Central memory CD8-positive, alpha-beta T cell (primary cell): ENCODE results near the gene ACADS.

ENCODE experiments used
- ATAC-seq: fragments of 150-1000 bp; cut with Tn5 transposase; replicated peaks from 2 replicates; pipeline ENCODE4 v1.10.0; 2022; ENCODE audit warnings: mild to moderate bottlenecking, moderate FRiP score, moderate number of reproducible peaks; ENCODE audit not compliant: poor library complexity, severe bottlenecking; ENCODE audit errors: extremely low read depth
- DNase-seq, 2 donors: peaks; one replicate each; pipeline ENCODE4 v3.0.0; 2021; ENCODE audit warnings: low spot score in 2 of 2
- H3K27ac Mint-ChIP-seq: one replicate; pipeline ENCODE4 v1.8.0; 2022; ENCODE audit warnings: low read depth, mild to moderate bottlenecking, moderate library complexity, mixed read lengths
- H3K27me3 Mint-ChIP-seq: one replicate; pipeline ENCODE4 v1.8.0; 2022; ENCODE audit warnings: mixed read lengths
- H3K36me3 Mint-ChIP-seq: one replicate; pipeline ENCODE4 v1.8.0; 2022; ENCODE audit warnings: mild to moderate bottlenecking, moderate library complexity, mixed read lengths; ENCODE audit not compliant: insufficient read depth
- H3K4me1 Mint-ChIP-seq: one replicate; pipeline ENCODE4 v1.8.0; 2022; ENCODE audit warnings: mixed read lengths
- H3K4me3 Mint-ChIP-seq: one replicate; pipeline ENCODE4 v1.8.0; 2022; ENCODE audit warnings: mild to moderate bottlenecking, moderate library complexity, mixed read lengths
- H3K9me3 Mint-ChIP-seq: one replicate; pipeline ENCODE4 v1.8.0; 2022; ENCODE audit warnings: mixed read lengths

The ACADS gene

DNA sequence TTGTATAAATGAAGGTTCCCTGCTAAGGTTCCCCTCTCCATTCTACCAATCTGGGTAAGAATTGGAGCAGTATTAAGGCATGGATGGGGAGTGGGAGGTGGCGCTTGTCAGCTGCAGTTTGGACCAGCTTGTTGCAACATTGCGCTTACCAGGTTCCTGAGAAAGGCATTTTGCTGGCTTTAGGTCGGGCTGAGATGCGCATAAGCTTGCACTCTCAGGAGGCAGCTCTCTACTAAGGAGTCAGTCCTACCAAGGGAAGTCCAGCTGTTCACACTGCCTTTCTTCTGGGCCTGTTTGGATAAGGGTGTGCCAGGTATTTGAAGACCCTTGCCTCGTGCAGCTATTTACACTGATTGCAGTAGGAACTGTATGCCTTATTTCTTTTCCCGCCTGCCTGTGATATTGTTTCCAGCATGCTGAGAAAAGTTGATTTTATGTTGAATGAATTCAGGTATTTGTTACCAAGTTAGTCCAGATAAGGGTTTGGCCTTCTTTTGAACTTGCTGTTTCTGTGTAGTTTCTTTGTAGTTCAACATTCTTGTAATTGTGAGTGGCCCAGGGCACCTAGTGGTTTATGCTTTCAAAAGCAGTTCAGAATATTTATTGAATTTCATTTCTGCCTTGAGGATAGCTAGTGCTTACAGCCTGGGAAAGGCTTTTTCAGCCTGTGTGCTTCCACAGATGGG is 36.1 kb upstream of the ACADS start:
- no peaks in the 10 kb centered on the region for H3K9me3 Mint-ChIP-seq
- no peak overlapping the region for H3K27ac Mint-ChIP-seq
- no peak for ATAC-seq
- H3K4me3 Mint-ChIP-seq: peak overlapping the region; percentile 83
- peaks cover 44% of the 10 kb centered on the region for H3K4me1 Mint-ChIP-seq
- H3K27me3 Mint-ChIP-seq: no peaks in the 10 kb centered on the region
- peaks cover 13% of the 10 kb centered on the region for H3K36me3 Mint-ChIP-seq
- no peak for DNase-seq

DNA sequence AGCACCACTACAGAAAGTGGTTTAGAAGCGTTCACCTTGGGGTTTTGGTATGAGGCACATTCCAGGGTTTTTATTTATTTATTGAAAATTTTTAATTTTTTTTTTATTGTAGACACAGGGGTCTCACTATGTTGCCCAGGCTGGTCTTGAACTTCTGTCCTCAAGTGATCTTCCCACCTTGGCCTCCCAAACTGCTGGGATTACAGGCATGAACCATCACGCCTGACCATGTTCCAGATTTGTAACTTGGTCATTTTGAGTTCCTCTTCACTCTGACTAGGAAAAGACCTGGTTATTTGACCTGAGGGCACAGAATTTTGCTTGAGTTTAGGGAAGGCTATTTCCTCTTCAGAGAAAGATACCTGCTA is 35.6 kb upstream of the ACADS start:
- Mint-ChIP-seq H3K27me3 (no peaks in the 10 kb centered on the region), H3K4me1 (peaks cover 47% of the 10 kb centered on the region), H3K27ac (no peak overlapping the region), H3K4me3 (no peak overlapping the region), H3K9me3 (no peaks in the 10 kb centered on the region), H3K36me3 (peaks cover 18% of the 10 kb centered on the region)
- no peak for DNase-seq
- ATAC-seq: no peak

DNA sequence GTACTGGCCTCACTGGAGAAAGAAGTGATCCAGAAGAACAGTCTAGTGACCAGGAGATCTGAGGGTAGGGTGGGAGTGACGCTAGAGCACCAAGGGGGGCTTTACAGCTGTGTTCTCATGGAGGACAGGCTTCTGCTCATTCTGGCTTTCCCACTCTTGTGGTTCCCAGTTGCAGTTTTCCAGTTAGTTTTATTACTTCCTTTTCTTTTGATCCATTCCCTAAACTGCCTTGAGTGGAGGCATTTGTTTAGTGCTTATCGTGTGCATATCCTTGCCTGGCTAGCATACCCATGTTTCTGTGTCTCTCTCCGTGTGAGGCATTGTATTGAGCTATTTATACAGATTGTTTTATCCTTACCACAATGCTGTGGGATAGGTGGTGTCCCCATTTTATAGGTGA is 34.6 kb upstream of the ACADS start:
- DNase-seq: no peak
- H3K9me3 Mint-ChIP-seq: no peaks in the 10 kb centered on the region
- no peaks in the 10 kb centered on the region for H3K27me3 Mint-ChIP-seq
- H3K36me3 Mint-ChIP-seq: peaks cover 18% of the 10 kb centered on the region
- no peak overlapping the region for H3K27ac Mint-ChIP-seq
- H3K4me1 Mint-ChIP-seq: peaks cover 47% of the 10 kb centered on the region
- no peak for ATAC-seq
- H3K4me3 Mint-ChIP-seq: no peak overlapping the region

DNA sequence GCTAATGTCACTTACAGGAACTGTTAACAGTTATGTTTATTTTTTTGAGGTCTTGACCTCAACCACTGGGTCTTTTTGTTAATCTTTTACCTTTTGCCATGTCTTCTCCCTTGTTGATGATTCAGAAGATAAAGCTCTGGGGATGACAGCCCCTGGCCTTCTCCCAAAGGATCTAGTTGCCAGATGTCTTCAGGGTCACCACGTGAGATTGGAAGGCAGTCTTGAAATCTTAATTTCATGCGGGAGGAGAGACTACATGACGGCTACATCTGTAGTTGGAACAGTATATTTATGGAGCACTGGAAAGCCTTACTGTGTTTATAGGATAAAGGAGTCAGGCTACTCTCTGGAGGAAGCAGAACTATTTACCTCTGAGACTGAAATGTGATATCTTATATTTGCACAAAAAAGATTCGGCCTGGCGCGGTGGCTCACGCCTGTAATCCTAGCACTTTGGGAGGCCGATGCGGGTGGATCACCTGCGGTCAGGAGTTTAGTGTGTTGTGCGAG is 33.0 kb upstream of the ACADS start:
- H3K4me1 Mint-ChIP-seq: peaks cover 45% of the 10 kb centered on the region
- H3K36me3 Mint-ChIP-seq: peaks cover 18% of the 10 kb centered on the region
- no peaks in the 10 kb centered on the region for H3K27me3 Mint-ChIP-seq
- H3K9me3 Mint-ChIP-seq: no peaks in the 10 kb centered on the region
- H3K4me3 Mint-ChIP-seq: no peak overlapping the region
- DNase-seq: no peak
- ATAC-seq: no peak
- H3K27ac Mint-ChIP-seq: no peak overlapping the region

DNA sequence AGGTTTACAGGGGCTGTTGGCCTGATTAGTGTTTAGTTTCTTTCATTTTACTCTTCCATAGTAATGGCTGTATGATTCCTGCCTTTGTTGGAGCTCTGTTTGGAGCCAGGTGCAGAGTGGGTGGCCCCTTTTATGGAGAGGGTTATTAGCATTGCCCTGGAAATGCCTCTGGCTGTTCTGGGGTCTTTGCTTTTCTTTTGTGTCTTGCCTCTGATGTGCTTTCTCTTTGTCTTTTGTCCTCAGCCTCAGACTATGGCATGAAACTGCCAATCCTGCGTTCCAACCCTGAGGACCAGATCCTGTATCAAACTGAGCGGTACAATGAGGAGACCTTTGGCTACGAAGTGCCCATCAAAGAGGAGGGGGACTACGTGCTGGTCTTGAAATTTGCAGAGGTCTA is 31.8 kb upstream of the ACADS start:
- Mint-ChIP-seq H3K4me1 (peaks cover 33% of the 10 kb centered on the region), H3K36me3 (peaks cover 18% of the 10 kb centered on the region), H3K4me3 (no peak overlapping the region), H3K27me3 (no peaks in the 10 kb centered on the region), H3K27ac (no peak overlapping the region), H3K9me3 (no peaks in the 10 kb centered on the region)
- no peak for ATAC-seq
- DNase-seq: no peak

DNA sequence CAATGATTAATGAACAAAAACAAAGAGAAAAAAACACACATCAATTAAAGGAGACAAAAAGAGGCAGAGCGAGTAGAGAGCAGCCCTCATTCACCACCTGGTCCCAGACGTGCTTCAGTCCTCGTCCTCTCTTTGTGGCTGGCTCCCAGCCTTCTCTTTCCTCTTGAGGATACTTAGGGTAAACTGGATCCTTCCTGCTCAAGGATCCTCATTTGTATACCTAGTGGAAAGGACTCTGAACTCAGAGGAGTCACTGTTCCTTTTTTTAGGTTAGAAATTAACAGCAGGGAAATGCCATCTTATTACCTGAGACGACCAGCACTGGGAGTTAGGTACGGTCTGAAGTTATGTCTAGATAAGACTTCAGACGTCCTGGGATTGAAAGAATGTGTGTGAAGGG is 29.0 kb upstream of the ACADS start:
- no peaks in the 10 kb centered on the region for H3K27me3 Mint-ChIP-seq
- DNase-seq: no peak
- no peak for ATAC-seq
- H3K4me1 Mint-ChIP-seq: peaks cover 21% of the 10 kb centered on the region
- H3K27ac Mint-ChIP-seq: no peak overlapping the region
- H3K4me3 Mint-ChIP-seq: no peak overlapping the region
- no peaks in the 10 kb centered on the region for H3K9me3 Mint-ChIP-seq
- peaks cover 23% of the 10 kb centered on the region for H3K36me3 Mint-ChIP-seq

DNA sequence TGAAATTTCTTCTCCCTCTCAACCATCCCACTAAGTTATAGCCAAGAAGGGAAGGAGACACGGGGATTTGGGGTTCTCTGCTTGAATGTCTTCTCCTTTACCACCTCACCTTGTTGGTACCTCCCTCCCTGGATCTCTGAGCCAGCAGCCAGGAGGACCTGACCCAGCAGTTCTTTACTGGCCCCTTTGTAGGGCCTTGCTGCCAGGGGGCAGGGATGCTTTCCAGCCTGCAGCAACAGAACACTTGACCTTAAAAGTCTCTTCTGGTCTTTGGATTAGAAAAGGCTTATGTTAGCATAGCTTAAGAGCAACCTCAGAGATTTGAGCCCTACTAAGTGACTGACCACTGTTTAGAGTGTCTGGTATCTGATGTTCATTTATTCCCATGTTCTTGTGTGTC is 28.3 kb upstream of the ACADS start:
- DNase-seq (no peak), ATAC-seq (no peak)
- Mint-ChIP-seq H3K27me3 (no peaks in the 10 kb centered on the region), H3K4me1 (peaks cover 16% of the 10 kb centered on the region), H3K36me3 (peaks cover 25% of the 10 kb centered on the region), H3K9me3 (no peaks in the 10 kb centered on the region), H3K27ac (no peak overlapping the region), H3K4me3 (no peak overlapping the region)

DNA sequence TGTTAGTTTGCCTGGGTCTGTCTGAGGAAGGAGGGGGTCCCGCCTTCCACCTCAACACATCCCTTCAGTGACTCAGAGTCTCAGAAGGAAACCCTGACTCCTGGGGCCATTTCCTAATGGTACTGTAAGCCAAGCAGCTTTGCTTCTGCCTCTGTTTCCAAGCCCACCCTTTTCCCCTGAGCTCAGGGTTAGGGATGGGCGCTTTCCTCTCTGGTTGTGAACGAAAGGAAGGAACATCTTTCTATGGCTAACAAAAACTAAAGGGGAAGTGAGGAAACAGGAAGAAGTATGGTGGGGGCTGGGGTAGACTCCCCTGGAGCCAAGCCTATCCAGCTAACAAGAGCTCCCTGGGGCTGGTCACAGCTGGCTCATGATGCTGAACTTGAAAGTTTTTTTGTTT is 27.0 kb upstream of the ACADS start:
- DNase-seq (no peak), ATAC-seq (no peak)
- H3K27ac Mint-ChIP-seq: no peak overlapping the region
- no peaks in the 10 kb centered on the region for H3K9me3 Mint-ChIP-seq
- H3K4me1 Mint-ChIP-seq: peaks cover 6% of the 10 kb centered on the region
- no peaks in the 10 kb centered on the region for H3K27me3 Mint-ChIP-seq
- H3K4me3 Mint-ChIP-seq: no peak overlapping the region
- H3K36me3 Mint-ChIP-seq: peaks cover 32% of the 10 kb centered on the region

DNA sequence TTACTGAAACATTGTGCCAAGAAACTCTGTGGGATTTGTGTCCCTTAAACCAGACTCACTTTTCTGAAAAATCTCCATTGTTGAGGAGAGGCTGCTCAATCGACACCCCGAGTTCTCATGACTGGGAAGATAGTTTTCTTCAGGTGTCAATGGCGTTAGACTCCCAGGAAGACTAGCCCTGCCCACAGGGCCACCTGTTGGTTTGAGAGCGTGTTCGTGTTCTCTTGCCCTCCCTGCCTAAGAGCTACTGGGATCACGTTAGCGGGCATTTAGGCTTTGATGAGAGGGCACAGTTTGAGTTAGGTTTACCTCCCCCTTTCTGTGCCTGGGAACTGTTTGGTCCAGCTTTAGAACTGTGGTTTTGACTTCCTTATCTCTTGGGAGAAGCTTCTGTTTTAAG is 26.1 kb upstream of the ACADS start:
- H3K4me3 Mint-ChIP-seq: no peak overlapping the region
- ATAC-seq: no peak
- no peaks in the 10 kb centered on the region for H3K9me3 Mint-ChIP-seq
- H3K4me1 Mint-ChIP-seq: peaks cover 3% of the 10 kb centered on the region
- DNase-seq: no peak
- H3K27me3 Mint-ChIP-seq: no peaks in the 10 kb centered on the region
- no peak overlapping the region for H3K27ac Mint-ChIP-seq
- peaks cover 31% of the 10 kb centered on the region for H3K36me3 Mint-ChIP-seq

DNA sequence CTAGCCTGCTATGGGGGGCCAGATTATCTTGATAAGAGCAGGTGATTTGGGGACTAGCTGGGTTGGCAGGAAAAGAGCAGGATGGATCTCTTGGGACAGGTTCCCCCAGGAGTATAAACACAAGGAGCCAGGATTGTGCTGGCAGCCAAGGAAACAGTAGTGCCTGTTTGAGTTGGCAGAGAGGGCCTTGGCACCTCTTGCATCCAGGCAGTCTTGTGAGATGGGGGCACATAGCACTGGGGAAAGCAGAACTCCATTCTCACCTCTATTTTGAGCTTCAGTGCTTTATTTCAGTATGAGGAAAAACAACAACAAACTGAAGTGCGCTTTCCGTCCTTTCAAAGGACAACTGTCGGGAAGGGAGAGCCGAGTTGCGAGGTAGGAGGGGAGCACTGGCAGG is 24.7 kb upstream of the ACADS start:
- Mint-ChIP-seq H3K27me3 (no peaks in the 10 kb centered on the region), H3K4me1 (no peaks in the 10 kb centered on the region), H3K9me3 (no peaks in the 10 kb centered on the region), H3K27ac (no peak overlapping the region), H3K4me3 (no peak overlapping the region), H3K36me3 (peaks cover 26% of the 10 kb centered on the region)
- DNase-seq: no peak
- no peak for ATAC-seq

DNA sequence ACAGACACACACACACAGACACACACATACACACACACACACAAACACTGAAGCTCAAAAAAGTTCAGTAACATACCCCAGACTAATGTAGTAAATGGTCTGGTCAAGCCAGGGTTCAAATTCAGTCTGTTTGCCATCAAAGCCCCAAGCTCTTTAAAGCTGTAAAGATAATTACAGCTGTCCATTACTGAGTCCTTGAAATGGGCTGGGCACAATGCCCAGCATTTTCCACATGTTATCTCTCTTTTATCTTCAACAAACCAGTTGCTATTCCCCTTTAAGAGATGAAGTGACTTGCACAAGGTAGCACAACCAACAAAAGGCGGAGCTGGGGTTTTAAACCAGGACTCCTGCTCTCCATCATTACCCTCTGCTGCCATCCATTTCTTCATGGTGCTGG is 23.0 kb upstream of the ACADS start:
- Mint-ChIP-seq H3K27me3 (no peaks in the 10 kb centered on the region), H3K4me3 (no peak overlapping the region), H3K4me1 (no peaks in the 10 kb centered on the region), H3K9me3 (no peaks in the 10 kb centered on the region), H3K27ac (no peak overlapping the region), H3K36me3 (peaks cover 18% of the 10 kb centered on the region)
- ATAC-seq (no peak), DNase-seq (no peak)

DNA sequence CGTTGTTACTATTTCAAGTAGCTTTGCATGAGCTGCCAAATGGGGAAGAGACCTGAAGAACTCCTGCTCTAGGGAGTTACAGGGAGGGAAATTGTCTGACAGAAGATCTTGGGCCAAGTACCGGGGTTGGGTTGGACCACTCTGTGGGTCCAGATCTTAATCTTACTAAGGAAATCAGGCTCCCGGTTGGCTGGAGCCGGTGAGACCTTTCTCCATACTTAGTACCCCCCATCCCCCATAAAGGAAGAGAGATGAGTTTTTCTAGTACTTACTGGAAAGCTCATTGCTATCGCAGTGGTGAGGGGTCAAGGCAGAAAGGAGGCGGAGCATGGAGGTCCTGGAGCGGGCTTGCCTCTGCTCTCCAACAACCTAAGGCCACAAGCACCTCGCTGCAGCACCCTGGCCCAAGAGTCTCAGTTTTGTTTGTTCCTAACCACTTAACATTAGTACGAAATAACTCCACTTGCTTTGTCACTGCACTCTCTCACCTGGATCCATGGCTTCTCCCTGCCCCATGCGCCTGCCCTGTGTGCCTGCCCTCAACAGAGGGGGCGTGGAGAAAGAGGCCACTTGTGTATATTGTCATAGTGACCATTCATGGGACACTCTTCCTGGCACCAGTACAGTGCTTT is 22.2 kb upstream of the ACADS start:
- peaks cover 15% of the 10 kb centered on the region for H3K36me3 Mint-ChIP-seq
- H3K27ac Mint-ChIP-seq: no peak overlapping the region

DNA sequence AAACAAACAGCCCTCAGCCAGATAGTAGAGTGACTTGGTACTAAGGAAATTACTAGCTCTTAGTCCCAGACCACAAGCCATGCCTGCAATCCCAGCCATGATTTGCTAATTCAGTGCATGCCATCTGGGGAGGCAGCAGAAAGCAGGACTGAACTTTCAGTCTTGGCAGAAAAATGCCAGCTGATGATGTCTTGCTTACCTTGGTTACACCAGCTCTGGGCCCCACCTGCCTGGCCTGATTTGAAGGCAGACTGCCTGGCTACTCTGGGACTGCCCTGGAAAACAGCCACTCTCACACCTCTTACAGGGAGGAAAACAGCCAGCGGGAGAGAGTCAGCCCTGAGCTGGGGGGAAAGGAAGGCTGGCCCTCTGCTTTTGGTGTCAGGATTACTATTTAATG is 20.0 kb upstream of the ACADS start:
- ATAC-seq (no peak), DNase-seq (no peak)
- H3K27ac Mint-ChIP-seq: no peak overlapping the region
- no peaks in the 10 kb centered on the region for H3K27me3 Mint-ChIP-seq
- peaks cover 14% of the 10 kb centered on the region for H3K36me3 Mint-ChIP-seq
- H3K4me3 Mint-ChIP-seq: no peak overlapping the region
- H3K4me1 Mint-ChIP-seq: peaks cover 7% of the 10 kb centered on the region
- H3K9me3 Mint-ChIP-seq: no peaks in the 10 kb centered on the region

More for the DNA sequence above, 22.2 kb upstream of the ACADS start:
- ATAC-seq (no peak), DNase-seq (no peak)
- Mint-ChIP-seq H3K9me3 (no peaks in the 10 kb centered on the region), H3K4me1 (no peaks in the 10 kb centered on the region), H3K27me3 (no peaks in the 10 kb centered on the region), H3K4me3 (no peak overlapping the region)
